HUES6 (cell line): ENCODE data around the gene IL20.

Source experiments
- H3K27ac ChIP-seq: 2 replicates; pipeline ENCODE4 v1.7.0; 2013; ENCODE audit warnings: low read depth, mild to moderate bottlenecking, low read length, inconsistent platforms
- H3K27me3 ChIP-seq: 2 replicates; pipeline ENCODE4 v1.6.1; 2013; ENCODE audit warnings: low read length; ENCODE audit not compliant: control insufficient read depth, insufficient read depth
- H3K36me3 ChIP-seq: 2 replicates; pipeline ENCODE4 v1.6.1; 2013; ENCODE audit warnings: low read length; ENCODE audit not compliant: control insufficient read depth, insufficient read depth
- H3K4me1 ChIP-seq: 2 replicates; pipeline ENCODE4 v1.6.1; 2013; ENCODE audit warnings: low read length; ENCODE audit not compliant: control insufficient read depth, insufficient read depth
- H3K4me3 ChIP-seq: 2 replicates; pipeline ENCODE4 v1.5.1; 2013; ENCODE audit warnings: low read depth, low read length
- H3K9ac ChIP-seq: one replicate; pipeline ENCODE4 v1.6.1; 2013; ENCODE audit warnings: mild to moderate bottlenecking, low read length
- H3K9me3 ChIP-seq: 2 replicates; pipeline ENCODE4 v1.6.1; 2013; ENCODE audit warnings: low read depth, low read length; ENCODE audit not compliant: control insufficient read depth, insufficient read depth

Gene IL20

DNA sequence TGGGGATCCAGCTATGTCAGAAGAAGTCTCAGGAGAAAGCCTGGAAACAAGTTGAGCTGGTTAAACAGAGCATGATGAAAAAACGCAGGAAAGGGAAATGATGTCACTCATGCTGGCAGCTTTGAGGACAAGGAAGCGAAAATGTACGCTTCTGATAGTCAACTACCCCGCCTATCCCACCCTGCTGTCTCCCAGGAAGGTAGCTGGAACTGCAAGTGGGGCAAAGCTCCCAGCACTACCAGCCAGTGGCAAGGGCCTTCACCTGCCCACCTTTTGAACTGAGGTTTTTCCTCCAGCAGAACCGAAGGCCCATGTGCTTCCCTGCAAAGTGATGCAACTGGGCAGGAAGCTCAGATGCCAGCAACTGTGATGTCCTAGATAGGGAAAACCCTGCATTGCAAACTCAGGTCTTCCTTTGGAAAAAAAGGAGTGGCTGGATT lies 6.3 kb upstream of the IL20 start:
- no peak overlapping the region for H3K9ac ChIP-seq
- no peak overlapping the region for H3K4me3 ChIP-seq
- peaks cover 5% of the 10 kb centered on the region; the same call in 1 of the 2 replicates for H3K27me3 ChIP-seq
- H3K9me3 ChIP-seq = no peaks in the 10 kb centered on the region
- H3K36me3 ChIP-seq = no peaks in the 10 kb centered on the region
- H3K4me1 ChIP-seq = no peaks in the 10 kb centered on the region
- H3K27ac ChIP-seq = no peak overlapping the region

GRCh38 chr1:206860165-206860564 lies 5.3 kb upstream of the IL20 start:
- H3K27ac ChIP-seq = no peak overlapping the region
- no peaks in the 10 kb centered on the region for H3K36me3 ChIP-seq
- H3K9me3 ChIP-seq = no peaks in the 10 kb centered on the region
- H3K4me3 ChIP-seq = no peak overlapping the region
- H3K27me3 ChIP-seq = peaks cover 5% of the 10 kb centered on the region; the same call in 1 of the 2 replicates
- H3K9ac ChIP-seq = no peak overlapping the region
- H3K4me1 ChIP-seq = no peaks in the 10 kb centered on the region

GRCh38 chr1:206863266-206863665 lies 2.2 kb upstream of the IL20 start:
- Histone ChIP-seq H3K27ac (no peak overlapping the region), H3K9ac (no peak overlapping the region), H3K4me1 (no peaks in the 10 kb centered on the region), H3K4me3 (no peak overlapping the region), H3K36me3 (no peaks in the 10 kb centered on the region), H3K27me3 (peaks cover 5% of the 10 kb centered on the region; the same call in 1 of the 2 replicates), H3K9me3 (no peaks in the 10 kb centered on the region)

- Histone ChIP-seq H3K27me3 (no peaks in the 10 kb centered on the region; the same call in 1 of the 2 replicates), H3K4me1 (no peaks in the 10 kb centered on the region), H3K9ac (no peak overlapping the region), H3K36me3 (no peaks in the 10 kb centered on the region), H3K9me3 (no peaks in the 10 kb centered on the region), H3K27ac (no peak overlapping the region), H3K4me3 (no peak overlapping the region)
Observed at GRCh38 chr1:206866062-206866461, 639 bp downstream of the IL20 start.

- Histone ChIP-seq H3K9me3 (peaks cover 2% of the 10 kb centered on the region; the same call in 1 of the 2 replicates), H3K27me3 (no peaks in the 10 kb centered on the region; the same call in 1 of the 2 replicates), H3K27ac (no peak overlapping the region), H3K36me3 (no peaks in the 10 kb centered on the region), H3K4me1 (no peaks in the 10 kb centered on the region), H3K4me3 (no peak overlapping the region), H3K9ac (no peak overlapping the region)
Observed at GRCh38 chr1:206867239-206867638, 1.8 kb downstream of the IL20 start.

DNA sequence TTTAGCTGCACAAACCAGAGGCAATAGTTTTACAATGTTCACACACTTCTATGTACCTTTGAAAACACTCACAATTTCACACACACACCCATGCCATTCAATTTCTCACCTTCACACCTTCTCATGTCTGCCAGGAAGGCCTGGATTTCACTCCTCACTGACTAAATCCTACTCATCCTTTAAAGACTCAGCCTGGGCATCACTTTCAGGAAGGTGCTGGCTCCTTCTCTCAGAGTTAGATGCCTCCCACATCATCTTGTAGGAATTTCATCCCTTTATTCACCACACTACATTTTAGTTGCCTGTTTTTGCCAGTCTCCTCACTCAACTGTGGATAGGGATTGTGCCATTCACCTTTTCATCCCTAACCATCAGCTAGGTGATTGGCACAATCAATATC lies 2.3 kb downstream of the IL20 start:
- H3K4me3 ChIP-seq = no peak overlapping the region
- H3K9ac ChIP-seq = no peak overlapping the region
- H3K27me3 ChIP-seq = no peaks in the 10 kb centered on the region; the same call in 1 of the 2 replicates
- peaks cover 5% of the 10 kb centered on the region; the same call in 1 of the 2 replicates for H3K9me3 ChIP-seq
- no peaks in the 10 kb centered on the region for H3K4me1 ChIP-seq
- H3K36me3 ChIP-seq = no peaks in the 10 kb centered on the region
- no peak overlapping the region for H3K27ac ChIP-seq

GRCh38 chr1:206868264-206868663 lies 2.8 kb downstream of the IL20 start:
- H3K36me3 ChIP-seq = no peaks in the 10 kb centered on the region
- H3K27me3 ChIP-seq = no peaks in the 10 kb centered on the region; the same call in 1 of the 2 replicates
- H3K9me3 ChIP-seq = peaks cover 5% of the 10 kb centered on the region; the same call in 1 of the 2 replicates
- H3K4me1 ChIP-seq = no peaks in the 10 kb centered on the region
- H3K27ac ChIP-seq = no peak overlapping the region
- no peak overlapping the region for H3K4me3 ChIP-seq
- no peak overlapping the region for H3K9ac ChIP-seq

DNA sequence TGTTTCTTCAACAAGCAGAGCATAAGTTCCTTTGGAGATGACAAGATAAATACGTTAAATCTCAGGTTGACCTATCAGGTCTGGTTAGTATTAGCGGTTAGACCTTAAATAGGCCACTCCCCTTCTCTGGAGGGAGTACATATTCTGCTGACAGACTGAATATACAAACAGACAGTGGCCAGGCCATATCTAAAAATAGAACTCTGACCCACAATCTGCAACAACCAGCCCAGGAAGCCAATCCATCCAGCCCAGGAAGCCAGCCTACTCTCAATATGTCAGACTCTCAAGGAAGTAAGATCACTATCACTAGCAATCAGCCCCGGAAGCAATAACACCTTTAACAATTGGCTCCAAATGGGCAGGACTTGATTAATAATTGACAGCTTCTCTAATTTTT lies 6.7 kb downstream of the IL20 start:
- H3K9ac ChIP-seq = no peak overlapping the region
- H3K9me3 ChIP-seq = peaks cover 10% of the 10 kb centered on the region

GRCh38 chr1:206873603-206874188 lies 8.3 kb downstream of the IL20 start:
- Histone ChIP-seq H3K27me3 (no peaks in the 10 kb centered on the region), H3K4me1 (no peaks in the 10 kb centered on the region), H3K9ac (no peak overlapping the region), H3K9me3 (peaks cover 23% of the 10 kb centered on the region), H3K4me3 (no peak overlapping the region), H3K36me3 (no peaks in the 10 kb centered on the region), H3K27ac (no peak overlapping the region)

More for the DNA sequence above, 6.7 kb downstream of the IL20 start:
- no peak overlapping the region for H3K4me3 ChIP-seq
- no peaks in the 10 kb centered on the region for H3K4me1 ChIP-seq
- no peak overlapping the region for H3K27ac ChIP-seq
- no peaks in the 10 kb centered on the region for H3K36me3 ChIP-seq
- H3K27me3 ChIP-seq = no peaks in the 10 kb centered on the region

GRCh38 chr1:206875752-206876377 lies 10.4 kb downstream of the IL20 start:
- H3K4me1 ChIP-seq = no peaks in the 10 kb centered on the region
- no peaks in the 10 kb centered on the region for H3K36me3 ChIP-seq
- H3K4me3 ChIP-seq = no peak overlapping the region
- H3K27ac ChIP-seq = no peak overlapping the region
- H3K9ac ChIP-seq = no peak overlapping the region
- H3K27me3 ChIP-seq = no peaks in the 10 kb centered on the region
- H3K9me3 ChIP-seq = peaks cover 29% of the 10 kb centered on the region

DNA sequence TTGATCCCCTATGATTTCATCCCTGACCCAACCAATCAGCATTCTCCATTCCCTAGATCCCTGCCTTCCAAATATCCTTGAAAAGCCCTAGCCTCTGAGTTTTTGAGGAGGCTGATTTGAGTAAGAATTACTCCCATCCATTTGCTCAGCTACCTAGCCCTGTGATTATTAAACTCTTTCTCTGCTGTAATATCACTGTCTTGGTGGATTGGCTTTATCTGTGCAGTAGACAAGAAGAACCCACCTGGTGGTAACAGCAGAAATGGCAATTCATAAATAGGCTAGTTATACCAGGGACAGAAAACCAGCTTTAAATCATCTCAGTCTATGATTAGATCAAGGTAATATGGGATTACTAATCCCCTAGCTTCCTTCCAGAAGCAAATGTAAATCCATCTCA lies 13.0 kb downstream of the IL20 start:
- Histone ChIP-seq H3K36me3 (no peaks in the 10 kb centered on the region), H3K4me3 (no peak overlapping the region), H3K9me3 (peaks cover 24% of the 10 kb centered on the region), H3K4me1 (no peaks in the 10 kb centered on the region), H3K27ac (no peak overlapping the region), H3K27me3 (no peaks in the 10 kb centered on the region), H3K9ac (no peak overlapping the region)
